HG02642 (cell line): ENCODE data around the gene WWC1.

ENCODE experiments used
- ATAC-seq: cut with Tn5 transposase; IDR thresholded peaks from one replicate; pipeline ENCODE4 v1.9.1; 2021; ENCODE audit warnings: mild to moderate bottlenecking; ENCODE audit not compliant: unreplicated experiment, poor library complexity

WWC1 gene

DNA sequence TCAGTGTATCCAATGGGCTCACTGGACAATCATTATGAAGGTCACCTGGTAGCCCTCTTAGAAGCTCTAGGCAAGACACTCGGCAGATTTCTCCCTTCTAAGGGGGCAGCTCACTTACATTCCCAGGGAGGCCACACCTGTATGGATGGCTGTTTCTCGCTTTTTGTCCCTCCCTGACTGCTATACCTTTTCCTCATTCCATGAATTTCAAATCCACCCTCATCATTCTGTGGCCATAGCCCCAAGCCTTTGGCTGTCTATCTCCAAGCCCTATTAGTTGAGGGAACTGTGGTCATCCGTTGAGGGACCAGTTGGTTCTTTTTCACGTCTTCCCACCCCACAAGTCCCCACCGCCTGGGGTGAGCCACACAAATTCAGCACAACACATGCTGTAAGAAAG is 109.8 kb downstream of the WWC1 start:
- no peak for ATAC-seq

DNA sequence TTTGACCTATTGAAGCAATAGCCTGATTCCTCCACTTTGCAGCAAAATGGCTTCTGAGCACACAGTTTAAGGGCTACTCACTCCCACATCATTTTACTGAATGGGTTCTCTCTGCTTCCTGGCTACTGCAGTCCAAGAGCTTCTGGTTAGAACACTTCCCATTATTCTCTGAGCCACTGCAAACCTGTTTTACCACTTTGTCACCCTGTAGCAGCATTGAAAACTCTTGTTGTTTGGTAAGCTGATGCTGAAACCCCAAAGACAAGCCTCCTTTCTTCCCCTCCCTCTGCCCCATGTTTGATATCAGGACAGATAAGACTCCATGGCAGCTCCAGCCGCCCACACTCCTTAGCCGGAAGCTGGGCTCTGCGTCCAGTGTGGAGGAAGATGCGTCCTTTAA is 110.4 kb downstream of the WWC1 start:
- no peak for ATAC-seq

DNA sequence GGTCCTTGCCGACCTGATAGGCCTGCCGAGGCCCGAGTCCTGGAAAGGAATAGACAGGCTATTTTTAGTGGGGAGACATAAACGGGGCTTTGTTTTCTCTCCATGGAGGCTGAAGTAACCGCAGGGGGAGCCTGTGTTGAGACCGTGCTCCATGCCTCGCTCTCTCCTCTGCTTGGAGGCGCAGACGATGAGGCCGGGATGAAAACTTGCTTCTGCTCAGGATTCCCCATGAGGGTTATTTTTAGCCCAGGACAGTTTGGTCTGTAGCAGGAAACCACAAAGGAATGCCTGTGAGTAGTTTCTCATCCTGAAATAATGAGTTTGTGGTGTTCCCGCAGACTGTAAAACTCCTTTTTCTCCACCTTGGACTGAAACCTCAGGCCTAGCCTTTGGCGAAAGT is 112.9 kb downstream of the WWC1 start:
- ATAC-seq = no peak

DNA sequence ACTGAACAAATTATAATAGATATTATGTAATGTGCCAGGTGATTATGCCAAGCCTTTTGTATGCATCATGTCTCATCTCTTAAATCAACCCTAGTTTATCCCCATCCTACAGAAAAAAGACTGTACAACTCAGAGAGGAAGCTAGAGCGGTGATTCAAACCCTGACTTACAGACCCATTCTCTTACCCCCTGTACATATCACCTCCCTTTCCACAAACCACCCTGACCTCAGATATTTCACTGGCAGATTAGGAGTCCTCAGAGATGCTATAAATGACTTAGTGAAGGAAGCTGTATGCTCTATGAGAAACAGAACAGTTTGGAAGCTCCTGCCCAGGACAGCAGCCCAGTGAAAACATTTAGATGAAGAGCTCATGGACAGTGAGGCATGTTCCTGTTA is 115.8 kb downstream of the WWC1 start:
- no peak for ATAC-seq

DNA sequence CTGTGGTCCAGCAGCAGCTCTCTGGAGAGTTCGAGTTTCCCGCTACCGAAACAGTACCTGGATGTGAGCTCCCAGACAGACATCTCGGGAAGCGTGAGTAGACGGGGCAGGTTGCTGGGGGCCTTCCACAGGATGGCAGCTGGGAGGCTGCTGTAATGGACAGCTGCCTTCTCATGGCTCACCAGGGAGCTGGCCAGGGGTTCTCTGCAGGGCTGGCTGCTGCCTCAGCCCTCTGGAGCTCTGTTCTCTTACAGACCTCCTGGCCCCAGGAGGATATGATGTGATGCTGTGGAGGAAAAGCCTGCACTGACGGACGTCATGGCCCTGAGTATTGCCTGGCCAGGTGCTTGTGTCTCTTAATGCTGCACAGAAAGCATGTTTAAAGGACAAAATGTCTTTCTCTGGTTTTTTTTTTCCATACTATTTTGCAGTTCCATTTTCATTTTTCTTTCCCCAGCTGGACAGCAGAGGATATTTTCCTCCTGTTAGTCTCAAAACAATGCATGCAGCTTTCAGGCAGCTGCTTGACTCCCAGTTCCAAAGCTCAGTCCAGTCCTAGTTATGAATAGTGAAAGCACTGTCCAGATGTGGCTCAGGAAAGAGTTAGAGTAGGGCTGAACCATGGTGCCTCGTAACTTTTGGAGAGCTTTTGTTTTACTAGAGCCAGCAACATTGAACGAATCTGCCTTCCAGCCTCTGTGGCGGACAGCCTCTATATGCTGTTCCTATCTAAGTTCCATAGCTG is 117.3 kb downstream of the WWC1 start:
- ATAC-seq = no peak

DNA sequence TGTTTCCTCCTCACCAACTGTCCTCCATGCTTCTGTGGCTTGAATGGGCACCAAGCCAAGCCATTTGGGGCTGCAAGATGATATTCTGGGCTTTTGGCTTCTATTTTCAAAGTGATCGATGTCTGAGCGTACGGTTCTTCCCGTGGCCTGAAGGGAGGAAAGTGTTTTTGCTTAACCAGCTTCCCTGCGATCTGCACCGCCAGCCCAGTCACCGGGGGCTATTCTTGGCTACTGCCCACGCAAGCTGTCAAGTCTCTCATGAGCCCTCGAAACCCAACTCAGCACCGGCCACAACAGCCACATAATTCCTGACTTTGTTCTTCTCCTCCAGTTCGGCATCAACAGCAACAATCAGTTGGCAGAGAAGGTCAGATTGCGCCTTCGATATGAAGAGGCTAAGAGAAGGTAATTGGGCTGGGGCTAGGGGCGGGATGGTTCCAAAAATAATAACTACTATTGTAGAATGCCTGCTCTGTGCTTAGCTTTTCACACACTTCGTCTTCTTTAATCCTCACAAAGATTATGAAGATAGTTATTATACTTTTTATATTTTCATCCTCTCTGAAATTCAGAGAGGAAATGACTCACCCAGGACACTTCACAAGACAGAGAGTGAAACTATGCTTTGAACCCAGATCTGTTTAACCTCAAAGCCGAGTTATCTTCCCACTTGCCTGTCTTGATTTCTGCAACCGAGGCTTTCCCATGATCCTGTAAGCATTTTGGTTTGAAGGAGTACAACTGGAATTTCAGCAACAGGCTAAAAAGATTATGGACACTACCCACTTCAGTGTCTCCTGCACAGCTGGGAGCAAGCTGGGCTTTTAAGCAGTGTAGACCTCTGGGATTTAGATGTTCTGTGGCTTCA is 118.4 kb downstream of the WWC1 start:
- no peak for ATAC-seq

DNA sequence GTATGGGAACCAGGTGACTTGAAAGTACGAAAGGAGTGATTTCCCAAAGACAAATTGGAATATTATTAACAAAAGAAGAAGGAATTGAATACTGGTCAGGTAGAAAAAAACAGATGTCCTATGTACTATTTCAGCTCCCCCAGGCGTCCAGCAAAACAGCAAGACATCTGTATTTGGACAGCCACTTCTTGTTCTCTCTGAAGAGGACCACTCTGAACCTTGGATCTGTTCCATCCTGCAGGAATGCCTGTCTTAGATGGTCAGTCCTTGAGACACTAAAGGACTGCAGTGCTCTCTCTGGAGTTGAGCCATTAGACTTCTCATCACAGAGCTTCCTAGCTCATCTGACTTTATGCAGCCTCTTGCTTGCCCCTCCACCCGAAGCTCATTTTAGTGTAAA is 120.4 kb downstream of the WWC1 start:
- ATAC-seq = no peak

DNA sequence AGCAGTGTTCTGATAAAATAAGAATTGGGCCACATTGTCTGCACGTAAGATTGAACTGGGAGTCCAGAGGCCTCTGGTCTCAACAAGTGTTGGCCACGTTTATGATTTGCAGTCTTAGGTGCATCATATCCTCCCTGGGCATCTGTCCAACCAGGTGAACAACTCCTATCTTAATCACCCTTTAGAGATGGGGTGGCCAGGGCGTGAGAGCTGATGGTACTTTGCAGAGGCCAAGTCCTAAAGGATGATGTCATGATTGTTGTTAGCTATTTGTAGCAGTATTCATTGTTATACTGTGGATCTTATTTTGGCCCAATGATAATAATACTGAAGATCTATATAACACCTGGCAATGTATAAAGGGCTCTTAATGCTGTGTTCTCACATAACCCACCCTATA is 121.6 kb downstream of the WWC1 start:
- ATAC-seq = no peak

DNA sequence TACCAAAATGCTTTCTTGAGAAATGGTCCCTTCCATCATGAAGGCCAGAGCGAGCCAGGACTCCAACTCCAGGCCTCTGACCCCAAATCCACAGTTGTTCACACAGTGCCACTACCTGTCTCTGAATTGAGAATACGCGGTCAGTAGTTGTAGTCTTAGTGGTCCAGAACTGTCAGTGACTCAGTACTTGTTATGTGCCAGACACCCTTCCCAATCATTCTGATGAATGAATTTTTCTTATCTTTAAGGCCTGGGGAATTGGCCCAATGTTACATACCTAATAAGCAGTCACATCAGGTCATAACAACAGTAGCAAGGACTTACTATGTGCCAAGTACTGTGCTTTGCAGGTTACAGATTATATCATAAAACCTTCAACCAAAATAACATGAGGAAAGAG is 122.2 kb downstream of the WWC1 start:
- no peak for ATAC-seq

DNA sequence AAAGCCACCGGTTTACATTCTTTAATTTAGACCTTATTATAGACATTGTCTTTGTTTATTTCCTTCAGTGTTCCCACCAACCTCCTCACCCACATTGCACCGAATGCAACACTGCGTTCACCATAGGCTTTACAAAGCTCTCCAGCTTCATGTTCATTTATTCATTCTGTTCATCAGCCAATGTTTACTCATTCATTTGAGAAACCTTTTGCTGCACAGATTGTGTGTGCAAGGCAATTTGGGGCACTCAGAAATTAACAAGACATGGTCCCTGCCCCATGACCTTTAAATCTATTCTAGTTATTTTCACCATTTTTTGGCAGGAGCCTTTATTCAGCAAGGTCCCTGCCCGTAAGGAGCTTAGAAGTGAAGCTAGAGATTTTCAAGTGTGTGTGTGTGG is 124.0 kb downstream of the WWC1 start:
- ATAC-seq = no peak

DNA sequence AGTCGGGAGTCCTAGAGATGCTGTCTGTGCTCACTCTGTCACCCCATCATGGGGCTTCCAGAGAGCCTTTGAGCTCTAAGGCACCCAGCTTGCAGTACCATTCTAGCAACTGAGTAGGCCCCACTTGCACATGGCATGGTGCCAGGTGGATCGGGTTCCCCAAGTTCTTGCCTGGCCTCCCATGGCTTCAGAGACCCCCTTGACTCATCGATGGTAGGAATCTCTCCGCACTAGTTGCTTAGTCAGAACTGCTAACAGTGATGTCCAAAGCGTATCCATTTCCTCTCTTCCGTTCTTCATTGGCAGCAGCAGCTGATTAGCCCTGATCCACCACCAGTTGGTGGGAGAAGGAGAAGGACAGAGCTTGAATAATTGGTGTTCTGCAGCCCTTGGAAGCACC is 124.5 kb downstream of the WWC1 start:
- ATAC-seq = no peak

DNA sequence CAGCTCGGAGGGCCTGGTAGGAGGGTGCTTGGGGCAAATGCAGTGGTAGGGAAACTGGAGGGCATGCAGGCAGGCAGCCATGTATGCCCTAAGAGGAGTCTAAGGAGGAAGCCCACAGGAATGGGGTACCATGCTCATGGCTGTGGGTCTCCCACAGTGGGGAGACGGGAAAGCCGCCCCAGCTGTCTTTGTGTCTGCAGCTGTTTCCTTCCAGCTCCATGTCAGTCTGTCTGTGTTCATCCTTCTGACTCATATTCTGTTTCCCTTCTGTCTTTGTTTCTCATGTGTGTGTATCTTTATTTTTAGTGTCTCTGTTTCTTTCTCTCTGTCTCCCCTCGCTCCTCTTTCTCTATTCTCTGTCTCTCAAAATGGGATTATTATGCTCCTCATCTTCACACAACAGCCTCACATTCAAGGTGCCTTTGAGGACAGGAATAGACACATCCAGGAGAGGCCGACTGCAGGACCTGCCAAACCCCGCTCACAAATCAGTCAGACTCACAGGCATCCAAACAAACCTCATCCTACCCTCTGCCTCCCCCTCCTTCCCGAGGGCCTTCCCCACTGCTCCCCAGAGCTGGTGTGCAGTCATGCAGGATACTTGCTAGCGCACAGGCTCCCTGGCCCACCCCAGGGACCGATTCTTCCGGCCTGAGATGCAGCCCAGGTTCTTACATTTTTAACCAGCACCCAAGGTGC is 126.4 kb downstream of the WWC1 start:
- no peak for ATAC-seq

DNA sequence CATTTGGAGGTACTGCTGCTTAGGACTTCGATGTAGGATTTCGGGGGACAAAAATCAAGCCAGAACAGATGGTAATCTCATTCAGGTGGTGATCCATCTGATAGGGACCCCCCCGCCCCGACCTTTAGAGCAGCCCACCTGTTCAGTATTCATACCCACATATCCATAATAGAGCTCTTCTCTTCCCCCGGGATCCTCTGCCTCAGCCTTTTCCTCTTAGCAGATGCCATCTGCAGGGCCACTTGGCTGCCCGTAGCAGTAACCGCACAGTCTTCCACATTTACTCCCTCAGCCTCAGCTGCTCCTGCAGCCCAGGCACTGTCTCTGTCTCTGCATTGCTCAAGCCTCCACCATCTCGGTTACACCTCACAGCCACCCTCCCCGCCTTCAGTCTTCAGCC is 129.0 kb downstream of the WWC1 start:
- ATAC-seq = no peak

DNA sequence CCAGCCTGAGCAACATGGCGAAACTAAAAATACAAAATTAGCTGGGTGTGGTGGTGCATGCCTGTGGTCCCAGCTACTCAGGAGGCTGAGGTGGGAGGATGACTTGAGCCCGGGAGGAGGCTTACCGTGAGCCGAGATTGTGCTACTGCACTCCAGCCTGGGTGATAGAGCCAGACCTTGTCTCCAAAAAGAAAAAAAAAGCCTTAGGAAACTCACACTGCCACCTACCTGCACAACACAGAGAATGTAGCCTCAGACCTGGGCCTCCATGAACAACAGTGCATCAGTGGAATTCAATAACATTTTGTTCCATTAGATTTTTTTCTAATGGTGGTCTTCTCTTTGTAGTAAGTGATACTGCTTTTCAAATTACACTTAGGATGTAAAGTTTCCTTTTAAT is 131.0 kb downstream of the WWC1 start:
- no peak for ATAC-seq

DNA sequence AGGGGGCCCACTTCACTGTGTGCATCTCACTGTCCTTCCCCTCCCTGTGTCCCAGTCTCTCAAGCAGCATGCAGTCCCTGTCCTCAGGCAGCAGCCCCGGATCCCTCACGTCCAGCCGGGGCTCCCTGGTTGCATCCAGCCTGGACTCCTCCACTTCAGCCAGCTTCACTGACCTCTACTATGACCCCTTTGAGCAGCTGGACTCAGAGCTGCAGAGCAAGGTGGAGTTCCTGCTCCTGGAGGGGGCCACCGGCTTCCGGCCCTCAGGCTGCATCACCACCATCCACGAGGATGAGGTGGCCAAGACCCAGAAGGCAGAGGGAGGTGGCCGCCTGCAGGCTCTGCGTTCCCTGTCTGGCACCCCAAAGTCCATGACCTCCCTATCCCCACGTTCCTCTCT is 132.0 kb downstream of the WWC1 start:
- ATAC-seq = no peak

DNA sequence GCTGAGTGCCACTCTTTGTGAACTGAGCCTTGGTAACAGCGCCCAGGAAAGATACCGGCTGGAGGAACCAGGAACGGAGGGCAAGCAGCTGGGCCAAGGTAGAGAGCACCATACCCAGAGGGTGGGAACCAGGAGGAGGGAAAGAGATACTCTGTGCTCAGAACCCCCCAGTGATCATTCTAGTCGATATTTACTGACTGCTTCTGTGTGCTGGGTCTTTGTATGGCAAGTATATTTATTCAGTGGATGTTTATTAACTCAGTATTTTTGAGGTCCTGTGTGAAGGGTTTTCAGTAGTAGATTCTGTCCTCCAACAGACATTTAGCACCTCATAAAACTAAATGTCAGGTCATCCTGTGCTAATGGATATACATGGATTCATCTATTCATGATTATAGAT is 132.5 kb downstream of the WWC1 start:
- no peak for ATAC-seq

DNA sequence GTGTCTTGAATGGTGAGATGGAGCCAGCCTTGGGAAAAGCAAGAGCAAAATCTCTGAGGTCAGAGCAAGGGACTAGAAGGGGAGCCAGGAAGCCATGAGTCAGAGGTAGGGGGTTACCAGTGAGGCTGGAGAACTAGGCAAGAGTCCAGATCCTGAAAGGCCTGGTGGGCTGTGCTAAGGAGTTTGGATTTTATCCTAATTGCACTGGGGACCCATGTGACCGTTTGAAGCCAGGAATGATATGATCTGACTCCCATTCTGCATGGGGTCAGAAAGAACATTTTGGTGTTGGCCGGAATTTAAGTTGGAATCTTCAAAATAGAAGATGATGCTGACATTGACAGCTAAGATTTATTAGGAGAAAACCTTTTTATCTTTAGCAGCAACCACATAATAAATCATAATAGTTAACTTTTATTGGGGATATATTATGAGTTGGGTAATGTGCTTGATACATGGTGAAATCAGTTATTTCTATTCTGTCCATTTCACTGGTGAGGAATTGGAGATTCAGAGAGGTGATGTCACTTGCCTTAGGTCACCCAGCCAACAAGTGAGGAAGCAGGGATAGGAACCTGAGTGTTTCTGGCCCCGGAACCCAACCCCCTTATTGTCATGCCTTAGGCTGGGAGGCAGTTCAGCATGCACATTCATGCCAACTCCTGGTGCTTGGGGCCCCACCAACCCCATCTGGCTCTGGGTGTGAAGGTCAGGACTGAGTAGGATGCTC is 133.3 kb downstream of the WWC1 start:
- no peak for ATAC-seq

DNA sequence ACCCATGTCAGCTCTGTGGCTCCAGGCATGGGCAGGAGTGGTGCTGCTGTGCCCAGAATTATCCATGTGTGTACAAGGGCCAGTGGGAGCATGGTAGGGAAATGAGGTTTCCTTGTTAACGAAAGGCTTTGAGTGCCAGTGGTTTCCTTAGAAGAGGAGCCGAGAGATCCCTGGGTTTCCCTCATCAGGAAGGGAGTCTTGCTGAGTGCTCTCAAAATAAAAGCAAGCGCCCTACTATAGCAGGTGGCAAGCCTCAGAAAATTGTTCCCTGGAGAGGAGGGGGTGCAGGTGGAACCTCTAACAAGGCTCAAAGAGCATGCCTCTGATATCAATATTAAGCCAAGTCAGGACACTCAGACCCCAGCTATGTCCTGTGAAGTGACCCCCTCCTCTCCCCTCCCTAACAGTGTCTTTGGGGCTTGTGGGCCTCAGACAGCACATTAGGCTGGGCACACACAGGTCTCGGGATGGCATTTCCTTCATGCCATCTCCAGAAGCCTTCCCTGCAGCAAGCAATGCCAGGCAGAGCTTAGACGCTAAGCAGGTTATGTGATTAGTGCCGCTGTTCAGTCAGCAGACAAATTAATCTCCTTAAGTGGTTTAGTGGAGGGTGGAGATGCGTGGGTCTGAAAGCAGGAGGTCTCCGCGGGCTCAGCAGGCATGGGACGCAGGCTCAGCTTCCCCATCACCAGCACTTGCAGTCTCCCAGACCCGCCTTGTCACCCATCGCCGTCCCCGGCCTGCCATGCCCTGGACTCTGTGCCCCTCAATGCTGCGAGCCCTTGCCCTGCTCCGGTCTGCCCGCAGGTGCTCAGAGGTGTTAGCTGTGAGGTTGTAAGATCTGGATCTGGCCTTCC is 134.8 kb downstream of the WWC1 start:
- no peak for ATAC-seq

DNA sequence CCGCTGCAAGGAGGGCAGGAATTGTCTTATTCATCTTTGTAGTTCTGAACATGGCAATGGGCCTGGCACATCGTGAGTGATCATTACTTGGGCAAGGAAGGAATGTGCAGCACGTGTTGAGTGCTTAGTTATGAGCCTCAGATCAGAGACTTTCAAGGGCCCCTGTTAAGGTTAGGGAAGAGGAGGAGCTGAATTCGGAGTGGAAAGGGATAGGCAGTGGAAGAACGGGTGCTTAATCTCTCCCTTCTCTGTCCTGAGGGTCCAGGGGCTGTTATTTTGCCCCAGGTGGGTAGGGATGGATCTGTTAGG is 135.4 kb downstream of the WWC1 start:
- ATAC-seq = no peak

DNA sequence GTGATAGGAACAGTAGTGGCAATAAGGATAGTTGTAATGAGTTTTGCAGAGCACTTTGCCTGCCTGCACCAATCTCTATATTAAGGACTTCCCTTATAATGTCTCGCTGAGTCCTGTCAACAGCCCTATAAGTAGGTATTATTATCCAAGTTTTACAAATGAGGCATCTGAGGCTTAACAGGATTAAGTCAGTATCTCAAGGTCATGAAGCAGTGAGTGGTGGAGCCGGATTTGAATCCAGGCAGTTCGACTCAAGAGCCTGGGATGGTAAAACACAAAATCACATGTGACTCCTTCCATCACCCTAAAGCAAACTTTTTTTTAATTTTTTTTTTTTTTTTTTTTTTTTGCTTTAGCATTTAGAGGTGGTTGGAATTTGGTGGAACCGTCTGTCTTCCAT is 135.8 kb downstream of the WWC1 start:
- ATAC-seq = no peak
